GM10266 (cell line): ENCODE results near the gene LHX1.
A peak's percentile ranks its signal among the peaks of the same experiment; 100 is the strongest.

ENCODE experiments used
- DNase-seq: peaks from one replicate; pipeline ENCODE4 v3.0.0; 2012; ENCODE audit errors: extremely low spot score
- TF ChIP-seq, protein P1 (sequence below): IDR thresholded peaks from 2 replicates; pipeline ENCODE4 v1.5.1; 2012; ENCODE audit warnings: mild to moderate bottlenecking, low read depth; ENCODE audit not compliant: control insufficient read depth, insufficient read depth; ENCODE audit errors: missing control alignments

LHX1 gene

GRCh38 chr17:36939802-36940312 lies 2.6 kb downstream of the LHX1 start:
- TF ChIP-seq, protein P1, sequence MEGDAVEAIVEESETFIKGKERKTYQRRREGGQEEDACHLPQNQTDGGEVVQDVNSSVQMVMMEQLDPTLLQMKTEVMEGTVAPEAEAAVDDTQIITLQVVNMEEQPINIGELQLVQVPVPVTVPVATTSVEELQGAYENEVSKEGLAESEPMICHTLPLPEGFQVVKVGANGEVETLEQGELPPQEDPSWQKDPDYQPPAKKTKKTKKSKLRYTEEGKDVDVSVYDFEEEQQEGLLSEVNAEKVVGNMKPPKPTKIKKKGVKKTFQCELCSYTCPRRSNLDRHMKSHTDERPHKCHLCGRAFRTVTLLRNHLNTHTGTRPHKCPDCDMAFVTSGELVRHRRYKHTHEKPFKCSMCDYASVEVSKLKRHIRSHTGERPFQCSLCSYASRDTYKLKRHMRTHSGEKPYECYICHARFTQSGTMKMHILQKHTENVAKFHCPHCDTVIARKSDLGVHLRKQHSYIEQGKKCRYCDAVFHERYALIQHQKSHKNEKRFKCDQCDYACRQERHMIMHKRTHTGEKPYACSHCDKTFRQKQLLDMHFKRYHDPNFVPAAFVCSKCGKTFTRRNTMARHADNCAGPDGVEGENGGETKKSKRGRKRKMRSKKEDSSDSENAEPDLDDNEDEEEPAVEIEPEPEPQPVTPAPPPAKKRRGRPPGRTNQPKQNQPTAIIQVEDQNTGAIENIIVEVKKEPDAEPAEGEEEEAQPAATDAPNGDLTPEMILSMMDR: no peak
- DNase-seq: no peak

DNA sequence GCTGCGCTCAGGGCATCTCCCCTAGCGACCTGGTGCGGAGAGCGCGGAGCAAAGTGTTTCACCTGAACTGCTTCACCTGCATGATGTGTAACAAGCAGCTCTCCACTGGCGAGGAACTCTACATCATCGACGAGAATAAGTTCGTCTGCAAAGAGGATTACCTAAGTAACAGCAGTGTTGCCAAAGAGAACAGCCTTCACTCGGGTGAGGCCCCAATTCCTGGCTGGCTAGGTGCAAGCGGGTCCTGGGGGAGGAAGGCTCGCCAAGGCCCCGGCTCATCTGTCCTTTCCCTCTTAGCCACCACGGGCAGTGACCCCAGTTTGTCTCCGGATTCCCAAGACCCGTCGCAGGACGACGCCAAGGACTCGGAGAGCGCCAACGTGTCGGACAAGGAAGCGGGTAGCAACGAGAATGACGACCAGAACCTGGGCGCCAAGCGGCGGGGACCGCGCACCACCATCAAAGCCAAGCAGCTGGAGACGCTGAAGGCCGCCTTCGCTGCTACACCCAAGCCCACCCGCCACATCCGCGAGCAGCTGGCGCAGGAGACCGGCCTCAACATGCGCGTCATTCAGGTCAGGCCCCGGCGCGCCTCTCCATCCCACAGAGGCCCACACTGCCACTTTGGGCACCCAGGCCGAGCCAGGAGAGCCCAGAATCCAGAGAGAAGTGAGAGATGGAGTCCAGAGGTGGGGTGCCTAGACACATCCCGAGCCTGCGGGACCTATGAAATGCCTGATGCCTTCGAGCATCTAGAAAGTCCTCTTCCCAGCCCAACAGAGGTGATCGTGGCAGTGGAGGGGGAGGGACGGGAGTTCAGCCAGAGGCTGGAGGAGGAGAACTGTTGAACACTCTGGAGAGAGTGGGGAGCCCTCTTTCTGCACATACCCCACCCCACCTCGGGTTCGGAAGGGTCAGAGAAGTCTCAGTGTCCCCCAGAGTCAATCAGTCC lies 3.3 kb downstream of the LHX1 start:
- TF ChIP-seq, protein P1: no peak
- DNase-seq: peak; percentile 53

GRCh38 chr17:36941265-36942010 lies 4.2 kb downstream of the LHX1 start:
- no peak for DNase-seq
- TF ChIP-seq, protein P1: no peak

- no peak for DNase-seq
- TF ChIP-seq, protein P1: no peak
These were observed 4.8 kb downstream of the LHX1 start for GRCh38 chr17:36942019-36942599.

DNA sequence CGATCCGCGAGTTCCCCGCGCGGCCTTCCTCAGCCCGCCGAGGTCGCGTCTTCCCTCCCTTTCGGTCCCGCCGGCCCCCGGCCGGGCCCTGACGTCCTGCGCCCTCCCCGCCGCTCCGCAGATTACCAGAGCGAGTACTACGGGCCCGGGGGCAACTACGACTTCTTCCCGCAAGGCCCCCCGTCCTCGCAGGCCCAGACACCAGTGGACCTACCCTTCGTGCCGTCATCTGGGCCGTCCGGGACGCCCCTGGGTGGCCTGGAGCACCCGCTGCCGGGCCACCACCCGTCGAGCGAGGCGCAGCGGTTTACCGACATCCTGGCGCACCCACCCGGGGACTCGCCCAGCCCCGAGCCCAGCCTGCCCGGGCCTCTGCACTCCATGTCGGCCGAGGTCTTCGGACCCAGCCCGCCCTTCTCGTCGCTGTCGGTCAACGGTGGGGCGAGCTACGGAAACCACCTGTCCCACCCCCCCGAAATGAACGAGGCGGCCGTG lies 5.4 kb downstream of the LHX1 start:
- no peak for DNase-seq
- TF ChIP-seq, protein P1: no peak

DNA sequence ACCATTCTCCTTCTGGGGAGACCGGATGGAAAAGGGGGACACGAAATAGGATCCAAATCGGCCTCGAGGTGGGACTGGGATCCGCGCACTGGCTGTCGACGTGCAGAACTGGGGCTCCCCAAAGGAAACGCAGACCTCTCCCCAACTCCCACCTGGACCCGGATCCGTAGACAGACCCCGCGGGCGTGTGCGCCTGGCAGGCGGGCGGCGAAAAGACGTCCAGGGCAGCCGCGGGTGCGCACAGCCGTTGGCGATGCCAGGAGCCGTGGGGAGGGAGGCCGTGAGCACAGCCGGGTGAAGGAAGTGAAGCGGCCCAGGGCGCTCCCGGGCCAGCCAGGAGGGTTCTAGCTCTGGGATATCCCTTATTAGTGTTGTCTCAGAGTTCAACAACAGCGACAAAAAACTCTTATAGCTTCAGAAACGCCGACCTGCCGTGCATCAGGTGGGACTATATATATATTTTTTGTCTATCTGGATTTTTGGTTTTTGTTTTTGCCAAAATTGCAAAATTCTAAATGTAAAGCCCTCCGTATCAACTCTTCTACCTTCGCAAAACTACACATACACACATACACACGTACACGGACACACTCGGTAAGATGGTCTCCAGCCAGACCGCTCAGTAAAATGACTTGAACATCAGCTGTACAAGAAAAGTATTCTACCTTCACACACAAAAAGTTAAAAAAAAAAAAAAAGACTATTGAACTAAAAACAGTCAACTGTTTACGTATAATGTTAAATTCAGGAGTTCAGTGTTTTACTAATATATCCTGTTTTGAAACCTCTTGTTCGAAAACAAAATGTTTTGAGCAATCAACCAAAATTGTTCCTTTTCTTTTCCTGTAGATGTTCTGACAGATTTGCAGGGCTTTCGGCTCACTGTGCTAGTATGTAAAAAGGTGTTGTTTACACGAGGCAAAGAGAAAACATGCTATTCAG lies 6.2 kb downstream of the LHX1 start:
- DNase-seq: no peak
- TF ChIP-seq, protein P1: no peak
